NCI-H524 treated with DMSO at 0.1 percent for 48 hours (cell line): Measurements from ENCODE around the gene LAMA2.

Source experiments
- DNase-seq: peaks from one replicate; lab custom pipeline; 2025; lab: John Stamatoyannopoulos, UW

The LAMA2 gene

DNA sequence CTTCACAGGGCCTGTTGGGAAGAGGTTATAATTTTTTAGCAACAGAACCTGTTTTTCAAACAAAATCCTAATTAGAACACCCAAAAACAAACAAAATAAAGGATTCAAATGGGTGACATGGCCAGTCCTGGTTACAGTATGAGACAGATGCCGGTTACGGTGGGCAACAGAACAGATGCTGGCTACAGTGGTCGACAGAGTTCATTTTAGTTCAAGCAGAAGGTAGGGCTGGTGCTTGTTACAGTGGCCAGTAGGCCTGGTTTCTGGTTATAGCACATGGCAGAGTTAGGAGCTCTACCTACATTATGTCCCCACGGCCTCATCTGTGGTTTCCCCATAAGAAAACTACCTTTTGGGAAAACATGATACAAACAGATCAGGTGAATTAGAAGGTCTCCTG, 327.7 kb downstream of the LAMA2 start:
- DNase-seq: no peak

DNA sequence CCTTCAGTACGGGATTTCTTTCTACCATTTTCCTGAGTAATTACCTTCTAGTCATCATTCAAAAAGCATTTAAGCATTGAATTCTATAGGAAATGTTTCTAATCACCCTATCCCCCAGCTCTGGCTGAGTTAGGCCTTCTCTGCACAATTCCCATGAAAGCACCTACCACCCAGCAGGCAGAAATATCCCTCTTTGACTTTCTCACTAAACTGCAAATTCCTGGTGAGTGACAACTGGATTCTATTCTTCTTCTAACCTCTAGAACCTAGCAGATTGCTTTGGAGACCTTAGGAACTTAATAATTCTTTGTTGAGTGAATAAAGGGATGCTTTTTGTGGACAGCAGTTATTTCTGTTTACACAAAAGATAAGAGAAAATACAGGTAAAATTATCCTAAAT, 328.7 kb downstream of the LAMA2 start:
- no peak for DNase-seq

DNA sequence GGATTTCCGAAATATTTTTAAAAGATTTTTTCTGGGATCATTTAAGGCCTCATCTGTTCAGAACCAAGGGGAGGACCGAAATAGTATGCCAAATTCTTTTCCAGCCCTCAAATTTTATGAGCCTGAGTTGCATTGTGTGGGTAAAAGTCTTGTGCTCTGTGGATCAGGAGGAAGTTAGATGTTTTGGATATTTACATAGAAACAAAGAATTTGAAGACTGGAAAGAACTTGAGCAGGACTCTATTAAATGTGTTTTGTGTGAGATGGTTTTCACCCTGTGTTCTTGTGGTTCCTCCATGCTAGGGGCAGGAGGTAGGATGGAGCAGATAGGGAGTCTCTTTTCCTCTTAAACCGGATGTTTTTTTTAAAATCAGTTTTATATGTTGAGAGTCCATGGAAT, 329.1 kb downstream of the LAMA2 start:
- no peak for DNase-seq

DNA sequence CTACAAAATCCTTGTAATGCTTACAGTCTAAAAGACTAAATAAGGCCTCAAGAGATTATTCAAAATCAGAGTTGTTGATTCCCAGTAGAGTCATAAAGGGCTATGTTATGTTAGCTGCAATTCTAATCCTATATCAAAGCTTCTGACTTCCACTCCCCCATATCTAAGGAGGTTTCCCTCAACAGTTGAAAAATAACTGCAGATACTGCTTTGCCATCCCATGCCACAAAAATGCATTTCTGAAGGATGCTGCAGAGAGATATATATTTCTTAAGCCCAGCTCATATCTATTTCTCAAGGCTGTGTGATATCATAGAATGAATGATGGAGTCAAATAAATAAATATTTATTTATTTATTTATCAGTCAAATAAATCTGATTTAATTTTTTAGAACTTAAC, 332.3 kb downstream of the LAMA2 start:
- no peak for DNase-seq

DNA sequence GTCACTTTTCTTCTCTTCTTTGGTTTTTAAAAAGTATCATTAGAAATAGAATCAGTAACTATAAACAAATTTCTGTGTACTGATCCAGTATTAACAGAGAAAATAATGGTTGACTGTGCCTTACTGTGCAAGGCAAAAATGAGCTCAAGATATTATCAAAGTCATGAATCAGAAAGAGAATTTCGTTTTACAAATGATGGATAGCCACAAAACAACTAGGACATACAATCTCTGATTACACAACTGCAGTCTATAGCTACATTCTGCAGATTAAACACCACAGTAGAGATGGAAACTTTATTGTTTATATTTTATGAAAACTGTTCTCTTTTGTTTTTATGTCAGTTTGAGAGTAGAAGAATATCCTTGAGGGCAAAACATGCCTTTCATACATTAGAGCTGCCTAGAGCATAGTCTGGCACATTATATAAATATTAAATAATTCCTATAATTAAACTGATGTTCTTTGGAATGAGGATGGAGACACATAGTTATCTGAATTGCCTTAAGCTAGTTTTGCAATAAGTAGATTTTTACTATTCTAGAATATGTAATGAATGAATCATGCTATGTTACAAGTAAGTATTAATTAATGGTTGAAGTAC, 333.1 kb downstream of the LAMA2 start:
- DNase-seq: no peak

DNA sequence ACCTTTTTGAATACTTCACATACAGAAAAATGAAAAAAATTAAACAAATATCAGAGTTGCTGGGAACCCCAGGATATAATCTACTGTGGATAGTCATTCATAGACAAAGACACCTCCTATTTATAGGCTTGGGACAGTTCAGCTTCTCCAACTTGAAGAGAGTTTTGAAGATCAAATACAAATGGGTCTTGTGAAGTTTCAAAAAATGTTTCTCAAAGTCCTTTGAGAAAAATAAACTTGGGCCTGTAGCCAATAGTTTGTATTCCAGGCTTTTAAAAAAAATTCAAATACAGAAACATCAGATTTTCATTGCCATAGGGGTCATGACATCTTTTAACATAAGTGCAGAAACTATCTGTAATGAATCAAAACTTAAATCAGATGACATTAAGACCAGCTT, 334.8 kb downstream of the LAMA2 start:
- DNase-seq: no peak

DNA sequence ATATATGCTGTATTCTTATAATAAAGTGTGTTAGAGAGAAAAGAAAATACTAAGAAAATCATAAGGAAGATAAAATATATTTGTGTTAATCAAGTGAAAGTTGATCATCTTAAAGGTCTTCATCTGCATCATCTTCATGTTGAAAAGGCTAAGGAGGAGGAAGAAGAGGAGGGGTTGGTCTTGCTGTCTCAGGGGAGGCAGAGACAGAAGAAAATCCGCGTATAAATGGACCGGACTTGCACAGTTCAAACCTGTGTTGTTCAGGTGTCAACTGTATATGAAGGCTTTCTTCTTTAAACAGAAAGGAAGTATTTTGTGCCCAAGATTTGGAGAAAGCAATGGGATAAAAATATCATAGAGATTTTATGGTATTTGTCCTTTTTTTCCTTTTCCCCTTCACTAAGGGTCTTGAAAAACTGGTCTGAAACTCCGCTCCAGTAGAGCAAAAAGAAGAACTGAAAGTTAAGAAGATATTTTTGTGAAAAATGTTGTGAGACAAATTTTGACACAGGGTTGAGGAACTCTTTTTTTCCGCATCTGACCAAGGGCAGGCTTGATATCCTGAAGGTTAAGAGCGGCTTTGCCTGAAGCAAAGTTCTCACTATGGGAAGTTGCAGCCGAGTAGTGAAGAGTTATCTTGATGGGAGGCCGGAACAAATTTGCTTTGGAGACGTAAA, 350.7 kb downstream of the LAMA2 start:
- DNase-seq: no peak

DNA sequence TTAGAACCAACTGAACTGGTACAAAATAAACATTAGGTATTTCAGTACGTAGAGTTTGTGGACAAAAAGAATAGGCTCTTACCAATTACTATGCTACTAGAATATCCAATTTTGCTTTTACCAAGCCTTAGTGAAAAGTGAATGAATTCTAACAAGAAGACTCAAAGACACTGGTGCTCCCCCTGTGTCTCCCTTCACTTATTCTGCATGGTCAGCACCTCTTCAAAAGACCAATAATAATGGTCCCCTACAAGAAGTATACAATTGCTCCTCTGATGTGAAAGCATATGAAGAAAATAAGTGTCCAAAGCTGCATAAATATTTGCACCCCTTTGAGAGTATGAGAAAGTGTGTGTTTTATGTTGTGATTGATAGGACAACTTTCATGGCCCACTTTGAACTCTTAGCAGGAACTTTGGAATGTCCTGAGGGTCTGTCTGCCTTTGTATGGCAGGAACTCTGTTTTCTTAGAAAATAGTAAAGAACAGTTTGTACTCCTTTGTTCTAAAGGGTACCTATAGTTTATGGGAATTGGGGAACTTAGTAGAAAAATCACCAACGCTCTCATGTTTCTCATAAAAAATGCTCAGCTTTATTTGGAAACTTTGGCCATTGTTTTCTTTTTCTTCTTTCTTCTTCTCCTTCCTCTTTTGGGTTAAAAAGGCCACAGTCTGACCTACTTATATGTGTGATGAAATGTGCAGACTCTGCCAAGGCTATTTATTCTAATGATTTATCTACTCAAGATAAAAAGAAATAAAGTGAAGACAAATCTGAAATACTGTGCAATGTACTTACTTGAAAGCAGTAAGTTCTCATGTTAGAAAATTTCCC, 352.4 kb downstream of the LAMA2 start:
- no peak for DNase-seq

DNA sequence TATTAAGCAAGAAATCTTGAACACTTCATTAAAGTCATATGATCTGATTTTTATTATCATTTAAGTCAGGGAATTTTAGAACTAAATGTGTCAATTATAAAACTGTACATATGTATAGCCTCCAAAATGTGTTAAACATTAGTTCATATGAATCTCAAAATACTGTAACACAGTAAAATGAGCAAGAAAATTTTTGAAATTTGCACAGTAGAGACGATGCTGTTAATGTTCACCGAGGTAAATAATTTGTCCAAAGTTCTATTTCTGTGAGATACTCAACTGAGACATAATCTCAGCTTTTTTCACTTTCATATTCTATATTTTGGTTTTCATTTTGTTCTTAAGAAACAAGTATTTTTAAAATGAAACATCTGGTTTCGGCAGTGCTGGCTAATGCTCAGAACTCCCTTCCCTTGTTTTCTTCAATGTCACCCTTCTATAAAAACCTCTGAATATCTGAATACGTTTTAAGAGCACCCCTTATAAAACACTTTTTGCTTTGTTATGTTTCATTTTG, 353.1 kb downstream of the LAMA2 start:
- no peak for DNase-seq

DNA sequence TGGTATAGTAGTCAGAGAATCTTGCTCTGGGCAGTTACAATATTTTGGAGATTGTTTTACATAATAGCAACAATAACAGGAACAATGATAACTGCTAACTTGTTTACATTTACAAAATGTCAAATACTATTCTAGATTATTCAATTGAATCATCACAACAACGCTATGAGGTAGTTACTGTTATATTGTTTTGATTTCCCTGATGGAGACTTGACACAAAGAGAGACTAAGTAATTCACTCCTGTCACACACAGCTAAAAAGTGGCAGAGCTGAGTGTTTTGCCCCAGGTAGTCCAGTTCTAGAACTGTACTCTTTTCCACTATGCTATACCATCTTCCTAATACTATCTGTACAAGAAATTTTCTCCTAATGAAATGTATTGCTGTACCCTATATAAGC, 356.1 kb downstream of the LAMA2 start:
- DNase-seq: no peak

DNA sequence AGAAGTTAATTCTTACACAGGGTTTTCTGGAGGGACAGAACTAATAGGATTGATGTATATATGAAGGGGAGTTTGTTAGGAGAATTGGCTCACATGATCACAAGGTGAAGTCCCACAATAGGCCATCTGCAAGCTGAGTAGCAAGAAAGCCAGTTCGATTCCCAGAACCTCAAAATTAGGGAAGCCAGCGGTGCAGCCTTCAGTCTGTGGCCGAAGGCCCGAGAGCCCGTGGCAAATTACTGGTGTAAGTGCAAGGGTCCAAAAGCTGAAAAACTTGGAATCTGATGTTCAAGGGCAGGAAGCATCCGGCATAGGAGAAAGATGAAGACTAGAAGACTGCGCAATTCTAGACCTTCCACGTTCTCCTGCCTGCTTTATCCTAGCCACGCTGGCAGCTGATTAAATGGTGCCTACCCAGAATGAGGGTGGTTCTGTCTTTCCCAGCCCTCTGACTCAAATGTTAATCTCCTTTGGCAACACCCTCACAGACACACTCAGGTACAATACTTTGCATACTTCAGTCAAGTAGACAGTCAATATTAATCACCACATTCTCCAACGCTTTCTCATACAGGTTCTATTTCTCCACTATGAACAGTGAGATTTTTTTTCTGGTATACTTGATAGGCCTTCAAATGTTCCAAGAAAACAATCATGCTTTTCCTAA, 357.0 kb downstream of the LAMA2 start:
- no peak for DNase-seq

DNA sequence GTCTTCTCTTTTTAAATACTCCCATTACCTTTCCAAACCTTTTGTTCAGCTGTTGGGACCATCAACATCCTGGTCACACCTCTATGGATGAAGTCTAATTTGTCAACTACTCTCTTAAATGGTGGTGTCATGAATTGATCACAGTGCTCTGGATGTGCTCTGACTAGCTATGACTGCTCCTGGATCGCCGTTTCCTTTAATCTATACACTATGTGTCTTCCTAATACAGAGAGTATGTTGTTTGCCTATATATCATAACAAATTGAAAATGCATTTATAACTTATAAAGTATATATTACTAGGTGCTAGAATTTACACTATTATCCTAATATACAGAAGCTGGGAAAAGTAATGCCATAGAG, 357.5 kb downstream of the LAMA2 start:
- no peak for DNase-seq

DNA sequence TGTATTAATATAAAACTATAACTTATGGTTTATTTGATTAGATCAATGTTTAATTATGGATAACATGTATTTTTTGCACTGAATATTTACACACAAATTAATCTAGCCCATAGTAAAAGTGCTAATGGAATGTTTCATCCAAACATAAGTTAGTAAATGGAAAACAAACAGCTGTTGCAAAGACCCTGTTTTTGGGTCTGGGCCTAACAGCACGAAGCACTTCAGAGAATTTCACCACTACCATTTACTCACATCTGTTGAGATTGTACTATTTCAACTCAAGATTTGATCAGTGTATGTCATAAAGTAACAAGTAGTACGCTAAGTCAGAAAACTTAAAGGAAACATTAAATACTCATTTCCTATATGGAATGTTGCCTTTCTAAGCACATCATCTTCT, 359.6 kb downstream of the LAMA2 start:
- DNase-seq: no peak

DNA sequence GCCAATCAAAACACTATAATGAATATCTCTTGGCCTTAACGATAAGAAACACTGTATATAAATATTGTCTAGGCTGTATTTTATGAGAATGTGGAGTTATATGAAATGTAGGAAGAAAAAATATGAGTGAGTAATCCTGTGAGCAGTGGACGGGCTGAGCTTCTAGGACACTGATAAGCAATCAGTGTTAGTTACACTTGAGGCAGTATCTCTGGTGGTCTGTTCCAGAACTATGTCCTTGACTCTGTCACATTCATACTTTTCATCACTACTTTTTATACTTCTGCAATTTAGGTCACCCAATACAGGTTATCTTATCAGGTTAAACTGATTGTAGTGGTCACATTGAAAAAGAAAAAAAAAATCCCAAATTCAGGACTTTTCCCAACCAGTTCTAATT, 360.4 kb downstream of the LAMA2 start:
- DNase-seq: no peak

DNA sequence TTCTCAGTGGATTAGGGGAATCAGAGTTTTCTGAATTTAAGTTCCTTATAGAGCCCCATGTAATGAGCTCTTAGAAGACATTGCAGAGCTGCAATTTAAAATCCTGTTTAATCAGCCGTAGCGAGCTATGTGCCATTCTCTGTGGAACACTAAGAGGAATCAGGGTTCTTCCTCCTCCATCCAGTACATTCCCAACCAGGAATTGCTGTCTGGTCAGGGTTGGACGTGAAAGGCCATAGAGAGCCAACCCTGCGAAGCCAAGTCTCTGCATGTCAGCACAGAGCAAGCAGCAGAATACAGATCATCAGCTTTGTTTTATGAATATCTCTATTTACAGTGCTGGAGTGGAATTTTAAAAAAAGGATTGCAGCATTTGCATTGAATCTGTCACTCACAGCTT, 366.0 kb downstream of the LAMA2 start:
- DNase-seq: no peak

DNA sequence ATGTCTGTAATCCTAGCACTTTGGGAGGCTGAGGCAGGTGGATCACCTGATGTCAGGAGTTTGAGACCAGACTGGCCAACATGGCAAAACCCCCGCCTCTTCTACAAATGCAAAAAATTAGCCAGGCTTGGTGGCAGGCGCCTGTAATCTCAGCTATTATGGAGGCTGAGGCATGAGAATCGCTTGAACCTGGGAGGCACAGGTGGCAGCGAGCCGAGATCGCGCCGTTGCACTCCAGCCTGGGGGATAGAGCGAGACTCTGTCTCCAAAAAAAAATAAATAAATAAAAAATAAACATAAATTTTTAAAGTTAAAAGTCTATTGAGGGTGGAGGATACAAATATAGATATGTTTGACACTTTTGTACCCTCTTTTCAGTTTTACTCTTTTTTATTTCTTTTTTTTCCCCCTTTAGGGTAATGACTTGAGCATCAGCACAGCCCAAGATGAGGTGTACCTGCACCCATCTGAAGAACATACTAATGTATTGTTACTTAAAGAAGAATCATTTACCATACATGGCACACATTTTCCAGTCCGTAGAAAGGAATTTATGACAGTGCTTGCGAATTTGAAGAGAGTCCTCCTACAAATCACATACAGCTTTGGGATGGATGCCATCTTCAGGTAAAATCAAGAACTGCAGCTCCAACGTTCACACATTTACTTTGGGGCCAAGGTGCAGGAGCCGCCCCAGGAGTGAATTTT, 368.9 kb downstream of the LAMA2 start:
- DNase-seq: peak; percentile 46

DNA sequence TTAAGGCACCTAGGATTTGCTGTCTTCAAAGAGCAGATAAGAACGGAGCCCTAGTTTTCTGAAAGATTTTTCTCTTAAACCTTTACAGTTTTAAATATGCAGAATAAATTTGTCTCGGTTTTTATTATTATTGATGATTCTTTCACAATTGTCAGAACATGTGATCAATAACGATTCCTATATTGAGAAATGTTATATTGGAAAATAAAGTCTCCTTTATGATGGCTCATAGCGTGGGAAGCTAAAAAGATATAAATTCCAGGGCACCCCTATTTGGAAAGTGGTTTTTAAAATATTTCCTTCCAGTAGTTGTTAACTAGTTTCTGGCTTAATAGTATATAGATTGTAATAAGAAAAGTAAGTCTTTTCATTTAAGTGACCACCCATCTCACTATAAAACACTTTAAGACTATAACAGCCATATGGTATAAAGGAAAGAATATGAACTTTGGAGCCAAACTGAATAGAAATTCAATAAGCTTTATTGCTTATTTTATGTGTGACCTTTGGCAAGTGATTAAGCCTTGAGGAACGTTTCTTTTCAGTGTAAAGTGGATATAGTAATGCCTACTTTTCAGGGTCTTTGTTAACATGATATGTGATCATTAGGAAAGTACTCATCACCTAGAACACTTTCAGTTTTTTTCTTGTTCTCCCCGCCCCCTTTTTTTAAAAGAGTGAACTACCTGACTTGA, 369.6 kb downstream of the LAMA2 start:
- no peak for DNase-seq

DNA sequence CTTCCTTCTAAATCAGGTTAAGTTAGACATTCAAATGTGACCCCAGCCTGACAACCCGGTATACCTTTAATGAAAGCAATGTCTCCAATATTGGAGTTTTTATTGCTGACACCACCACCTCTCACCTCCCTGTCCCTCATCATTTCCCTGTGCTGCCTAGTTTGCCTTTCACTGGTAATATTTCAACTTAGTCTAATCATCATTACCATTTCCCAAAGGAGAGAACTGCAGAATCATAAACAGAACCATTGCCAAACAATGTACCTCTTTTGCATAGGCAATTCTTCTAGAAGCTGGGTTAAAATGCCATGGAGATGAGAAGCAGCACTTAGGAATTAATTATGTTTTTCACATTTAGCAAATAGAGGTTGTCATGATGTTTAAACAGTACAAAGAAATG, 370.3 kb downstream of the LAMA2 start:
- no peak for DNase-seq

DNA sequence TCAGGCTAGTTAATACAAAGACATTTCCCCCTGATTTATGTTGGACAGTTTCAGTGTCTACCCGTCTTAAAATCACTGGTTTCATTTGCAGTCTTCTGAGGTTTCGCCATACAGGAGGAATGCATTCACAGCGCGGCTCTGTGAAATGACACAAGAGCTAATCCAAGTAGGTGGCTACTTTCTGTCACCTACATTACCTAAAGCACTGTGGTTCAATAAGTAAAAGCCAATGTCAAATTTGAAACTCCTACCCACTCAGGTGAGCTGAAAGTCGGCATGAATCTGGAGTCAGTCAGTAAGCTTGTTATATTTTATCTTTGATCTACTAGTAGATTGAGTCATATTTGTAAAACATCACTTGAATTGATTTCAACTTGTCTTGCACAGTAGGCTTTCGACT, 370.8 kb downstream of the LAMA2 start:
- DNase-seq: no peak

DNA sequence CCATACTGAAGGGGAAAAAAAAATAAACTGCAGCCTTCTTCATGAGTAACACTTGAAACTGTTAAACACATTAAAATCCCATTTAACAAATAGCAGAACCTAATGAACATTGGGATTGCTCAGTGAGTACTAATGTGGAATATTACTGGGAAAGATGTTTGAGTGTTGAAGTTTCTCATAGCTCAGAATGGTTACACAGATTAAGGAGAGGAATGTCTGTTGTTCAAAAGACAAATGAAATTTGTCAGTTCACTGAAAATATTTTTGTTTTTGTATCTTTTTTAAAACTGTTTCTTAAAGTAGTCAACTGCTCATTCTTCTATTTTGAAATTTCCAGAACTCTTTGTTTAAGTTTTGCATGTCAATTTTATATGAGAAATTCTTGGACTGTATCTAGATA, 374.3 kb downstream of the LAMA2 start:
- DNase-seq: no peak

DNA sequence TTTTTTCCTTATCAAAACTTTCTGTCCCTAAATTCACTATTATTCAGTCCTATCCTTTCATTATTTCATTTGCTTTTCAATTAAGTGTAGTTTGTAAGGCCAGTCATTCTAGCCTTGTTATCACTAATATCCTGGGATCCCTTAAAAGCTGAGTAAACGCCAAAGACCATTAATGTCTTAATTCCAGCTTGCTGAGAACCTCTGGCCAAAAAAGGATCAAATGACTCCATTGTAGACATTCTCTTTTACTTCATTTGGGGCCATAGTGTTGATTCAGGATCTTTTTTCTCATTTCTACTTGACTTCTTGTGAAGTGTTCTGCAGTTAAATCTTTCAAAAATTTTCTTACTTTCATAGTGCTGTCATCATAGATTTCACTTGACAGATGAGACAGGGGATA, 379.7 kb downstream of the LAMA2 start:
- DNase-seq: no peak
